Upper lobe of left lung (tissue), 6 donors: ENCODE measurements around the gene PTPRD. TPM values are rescaled to one million over a fixed set of nuclear protein-coding genes. Genes with fewer than 3 reads are reported as not detected.

ENCODE experiments used
- ATAC-seq, 2 donors: fragments of 200-7000 bp; cut with Tn5 transposase; one replicate each; pipeline ENCODE4 v1.9.1; 2022; ENCODE audit warnings: mild to moderate bottlenecking in 2 of 2, moderate library complexity in 2 of 2; ENCODE audit not compliant: low FRiP score in 2 of 2
- DNase-seq, 2 donors: peaks; one replicate each; pipeline ENCODE4 v3.0.0-alpha.2; 2019 to 2020
- H3K27ac ChIP-seq, 4 donors: fragments of 200-600 bp; sonication (generic); one replicate each; pipeline ENCODE4 v1.5.1; 2016 to 2019
- H3K27me3 ChIP-seq, 4 donors: fragments of 200-600 bp; sonication (generic); one replicate each; pipeline ENCODE4 v1.5.1; 2017 to 2019
- H3K36me3 ChIP-seq, 4 donors: fragments of 200-600 bp; sonication (generic); one replicate each; pipeline ENCODE4 v1.5.1; 2016 to 2019
- H3K4me1 ChIP-seq, 4 donors: fragments of 200-600 bp; sonication (generic); one replicate each; pipeline ENCODE4 v1.5.1; 2018 to 2019
- H3K4me3 ChIP-seq, 4 donors: fragments of 200-600 bp; sonication (generic); one replicate each; pipeline ENCODE4 v1.5.1; 2017 to 2019; ENCODE audit warnings: mild to moderate bottlenecking in 2 of 4, moderate library complexity in 1 of 4
- H3K9me3 ChIP-seq, 4 donors: fragments of 200-600 bp; sonication (generic); one replicate each; pipeline ENCODE4 v1.5.1; 2018 to 2019
- EP300 ChIP-seq, 4 donors: sonication (generic); formaldehyde crosslinking; IDR thresholded peaks; one replicate each; pipeline ENCODE4 v1.5.1; 2017; ENCODE audit warnings: antibody characterized with exemption in 4 of 4, control low read depth in 2 of 4
- POLR2A ChIP-seq, 4 donors: fragments of 450-650 bp; IDR thresholded peaks; one replicate each; pipeline ENCODE4 v1.5.1; 2016 to 2017; ENCODE audit warnings: antibody characterized with exemption in 4 of 4, mild to moderate bottlenecking in 2 of 4
- POLR2AphosphoS5 ChIP-seq, 2 donors: sonication (generic); formaldehyde crosslinking; IDR thresholded peaks; one replicate each; pipeline ENCODE4 v1.5.1; 2017; ENCODE audit warnings: antibody characterized with exemption in 2 of 2
- WGBS, 2 donors: methylation state at CpG; one replicate each; pipeline ENCODE4 v1.1.5; 2017 to 2018; 5-methylcytosine and 5-hydroxymethylcytosine counted together
- total RNA-seq, 6 donors: library from RNA; depleted of rRNA in 4 of 6; stranded (reverse); fragments of >200 nt in 4 of 6; gene quantifications; one replicate each; pipeline versions ENCODE4 v1.1.0 to v1.2.1, GENCODE V29; 2016 to 2021
- TF ChIP-seq, protein P1 (sequence below), 6 experiments: fragments of 450-650 bp in 4 of 6; fragments of 200-600 bp in 2 of 6; sonication (generic) in 2 of 6; IDR thresholded peaks; one replicate each; pipeline ENCODE4 v1.5.1; 2016 to 2019; ENCODE audit warnings: antibody characterized with exemption in 6 of 6
- donor health status: DM: no; HTN: no; CAD: no; lungs with moderate emphysema.
- donor health status: DM: no; HTN: yes; CAD: no; lungs with severe emphysema.

The PTPRD gene
- total RNA-seq, 6 donors from 2014 or later = 7.4 to 46.1 (median 14.5) TPM

DNA sequence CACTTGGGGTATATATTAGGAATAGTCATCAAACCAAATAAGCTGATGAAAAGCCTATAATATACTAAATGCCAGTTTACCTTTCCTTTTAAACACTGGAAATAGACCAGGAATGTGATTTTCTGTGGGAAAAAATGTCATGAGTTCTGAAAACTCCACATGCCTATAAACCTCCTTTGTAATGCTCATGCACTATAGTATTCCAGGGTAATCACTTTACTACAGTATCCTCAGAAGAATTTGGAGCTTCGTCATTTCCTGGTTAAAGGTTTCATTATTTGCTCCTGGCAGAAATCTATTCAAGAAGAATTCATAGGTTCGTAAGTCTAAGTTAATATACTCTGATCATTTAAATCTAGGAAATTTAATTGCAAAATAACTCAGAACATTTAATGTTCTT lies 1736.5 kb downstream of the PTPRD start:
- no peak for DNase-seq
- no peak for TF ChIP-seq POLR2AphosphoS5 (IDR thresholded peaks at IDR 0.05)
- no peaks in the 10 kb centered on the region for H3K4me1 ChIP-seq
- 85 to 95% methylated on average over 2 of the region's 2 CpGs for WGBS, 2 donors
- no peaks in the 10 kb centered on the region for H3K36me3 ChIP-seq
- H3K9me3 ChIP-seq = no peaks in the 10 kb centered on the region
- H3K4me3 ChIP-seq = no peak overlapping the region
- no peaks in the 10 kb centered on the region for H3K27me3 ChIP-seq
- H3K27ac ChIP-seq = no peak overlapping the region
- no peak for ATAC-seq

- H3K27ac ChIP-seq = no peak overlapping the region
- TF ChIP-seq EP300 (IDR thresholded peaks at IDR 0.05) (no peak), POLR2AphosphoS5 (IDR thresholded peaks at IDR 0.05) (no peak), POLR2A (IDR thresholded peaks at IDR 0.05) (no peak)
- TF ChIP-seq, protein P1, sequence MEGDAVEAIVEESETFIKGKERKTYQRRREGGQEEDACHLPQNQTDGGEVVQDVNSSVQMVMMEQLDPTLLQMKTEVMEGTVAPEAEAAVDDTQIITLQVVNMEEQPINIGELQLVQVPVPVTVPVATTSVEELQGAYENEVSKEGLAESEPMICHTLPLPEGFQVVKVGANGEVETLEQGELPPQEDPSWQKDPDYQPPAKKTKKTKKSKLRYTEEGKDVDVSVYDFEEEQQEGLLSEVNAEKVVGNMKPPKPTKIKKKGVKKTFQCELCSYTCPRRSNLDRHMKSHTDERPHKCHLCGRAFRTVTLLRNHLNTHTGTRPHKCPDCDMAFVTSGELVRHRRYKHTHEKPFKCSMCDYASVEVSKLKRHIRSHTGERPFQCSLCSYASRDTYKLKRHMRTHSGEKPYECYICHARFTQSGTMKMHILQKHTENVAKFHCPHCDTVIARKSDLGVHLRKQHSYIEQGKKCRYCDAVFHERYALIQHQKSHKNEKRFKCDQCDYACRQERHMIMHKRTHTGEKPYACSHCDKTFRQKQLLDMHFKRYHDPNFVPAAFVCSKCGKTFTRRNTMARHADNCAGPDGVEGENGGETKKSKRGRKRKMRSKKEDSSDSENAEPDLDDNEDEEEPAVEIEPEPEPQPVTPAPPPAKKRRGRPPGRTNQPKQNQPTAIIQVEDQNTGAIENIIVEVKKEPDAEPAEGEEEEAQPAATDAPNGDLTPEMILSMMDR (IDR thresholded peaks at IDR 0.05) = no peak
- H3K27me3 ChIP-seq = no peaks in the 10 kb centered on the region
- ATAC-seq = no peak
- H3K4me1 ChIP-seq = no peaks in the 10 kb centered on the region
- H3K9me3 ChIP-seq = no peaks in the 10 kb centered on the region
- 93 to 96% methylated on average over 1 of the region's 1 CpG for WGBS, 2 donors
- no peaks in the 10 kb centered on the region for H3K36me3 ChIP-seq
- no peak overlapping the region for H3K4me3 ChIP-seq
- DNase-seq = no peak
Measured at GRCh38 chr9:8874482-8874881, 1738.3 kb downstream of the PTPRD start.

DNA sequence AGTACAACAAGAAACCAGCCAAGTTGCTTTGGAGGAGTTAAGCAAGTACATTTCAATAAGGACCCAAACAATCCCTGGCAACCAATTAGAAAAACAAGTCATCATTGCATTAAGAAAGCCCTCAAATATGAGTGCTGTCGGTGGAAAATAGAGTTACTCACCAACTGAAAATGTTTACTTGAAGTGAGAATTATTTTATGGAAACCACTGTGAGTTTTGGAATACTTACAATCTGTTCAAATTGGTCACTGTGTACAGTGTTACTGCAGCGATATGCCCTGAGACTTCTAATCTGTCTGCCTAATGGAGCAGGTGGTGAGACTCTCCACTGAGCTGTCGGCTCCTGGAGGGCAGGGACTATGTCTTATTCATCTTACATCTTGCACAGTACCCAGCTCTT lies 1740.0 kb downstream of the PTPRD start:
- no peak for TF ChIP-seq POLR2AphosphoS5 (IDR thresholded peaks at IDR 0.05)
- TF ChIP-seq, protein P1 (IDR thresholded peaks at IDR 0.05) = no peak
- TF ChIP-seq POLR2A (IDR thresholded peaks at IDR 0.05) = no peak
- TF ChIP-seq EP300 (IDR thresholded peaks at IDR 0.05) = no peak
- WGBS, 2 donors = 66 to 73% methylated on average over 2 to 3 of the region's 3 CpGs
- Histone ChIP-seq H3K4me1 (no peaks in the 10 kb centered on the region), H3K27me3 (no peaks in the 10 kb centered on the region), H3K9me3 (no peaks in the 10 kb centered on the region), H3K36me3 (no peaks in the 10 kb centered on the region), H3K4me3 (no peak overlapping the region), H3K27ac (no peak overlapping the region)
- DNase-seq (no peak), ATAC-seq (no peak)

DNA sequence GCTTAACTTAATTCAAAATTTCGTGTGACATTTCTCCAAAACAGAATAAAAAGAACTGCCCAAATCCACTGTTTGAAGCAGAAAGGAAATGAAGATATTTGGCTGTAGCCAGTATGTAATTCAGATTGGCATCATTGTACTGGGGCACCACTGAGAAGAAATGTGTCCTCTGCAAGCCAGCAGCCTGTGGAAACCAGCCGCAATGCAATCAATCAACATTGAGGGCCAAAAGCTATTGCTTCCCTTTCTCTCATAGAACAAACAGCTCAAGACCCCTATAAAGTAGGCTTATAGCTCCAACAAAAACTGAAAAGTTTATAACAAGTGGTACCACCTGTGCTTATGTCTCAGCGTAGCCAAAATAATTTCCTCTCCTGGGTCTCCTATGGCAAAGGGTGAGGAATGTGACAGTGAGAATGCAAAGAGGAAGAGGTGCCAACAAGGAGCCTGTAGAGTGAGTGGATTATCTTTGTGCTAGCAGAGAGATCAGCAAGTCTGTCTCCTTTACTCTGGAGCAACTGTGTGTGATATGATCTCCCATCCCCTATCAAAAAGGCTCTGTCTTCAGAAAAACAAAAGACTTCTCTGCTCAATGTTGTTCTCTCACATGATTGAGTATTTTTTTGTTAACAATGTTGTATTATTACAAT lies 1740.9 kb downstream of the PTPRD start:
- H3K9me3 ChIP-seq = no peaks in the 10 kb centered on the region
- H3K27ac ChIP-seq = no peak overlapping the region
- no peak for DNase-seq
- TF ChIP-seq EP300 (IDR thresholded peaks at IDR 0.05) (no peak), POLR2A (IDR thresholded peaks at IDR 0.05) (no peak), POLR2AphosphoS5 (IDR thresholded peaks at IDR 0.05) (no peak)
- TF ChIP-seq, protein P1 (IDR thresholded peaks at IDR 0.05) = no peak
- no peak overlapping the region for H3K4me3 ChIP-seq
- 84 to 88% methylated on average over 3 of the region's 3 CpGs for WGBS, 2 donors
- H3K27me3 ChIP-seq = no peaks in the 10 kb centered on the region
- no peaks in the 10 kb centered on the region for H3K36me3 ChIP-seq
- no peak for ATAC-seq
- H3K4me1 ChIP-seq = no peaks in the 10 kb centered on the region

DNA sequence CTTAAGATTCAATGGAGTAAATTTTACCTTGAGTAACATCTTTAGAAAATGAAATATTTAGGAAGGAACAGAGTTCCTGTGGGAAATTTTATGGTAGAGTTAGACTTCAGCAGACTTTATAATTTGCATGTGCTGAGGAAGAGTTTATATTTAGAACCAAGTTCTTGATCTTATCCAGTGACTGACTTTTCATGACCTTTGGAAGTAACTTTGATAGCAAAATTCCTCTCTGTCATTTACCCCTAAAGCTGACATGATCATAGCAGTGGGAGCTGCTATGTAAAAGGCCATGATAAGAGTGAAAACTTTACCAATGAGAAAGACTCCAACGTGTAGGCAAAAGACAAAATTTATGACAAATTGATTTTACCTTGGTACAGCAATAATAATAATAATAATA lies 1741.4 kb downstream of the PTPRD start:
- ATAC-seq = no peak
- TF ChIP-seq, protein P1 (IDR thresholded peaks at IDR 0.05) = no peak
- TF ChIP-seq POLR2A (IDR thresholded peaks at IDR 0.05) (no peak), POLR2AphosphoS5 (IDR thresholded peaks at IDR 0.05) (no peak), EP300 (IDR thresholded peaks at IDR 0.05) (no peak)
- Histone ChIP-seq H3K27ac (no peak overlapping the region), H3K4me1 (no peaks in the 10 kb centered on the region), H3K9me3 (no peaks in the 10 kb centered on the region), H3K4me3 (no peak overlapping the region), H3K36me3 (no peaks in the 10 kb centered on the region), H3K27me3 (no peaks in the 10 kb centered on the region)
- no peak for DNase-seq
- WGBS, 2 donors = 71 to 74% methylated on average over 1 of the region's 1 CpG
